Osteoblast (primary cell): ENCODE data around the gene ZNF879. TPM values are rescaled to one million over a fixed set of nuclear protein-coding genes. Genes with fewer than 3 reads are reported as not detected.

Experiments
- DNase-seq: peaks from one replicate; pipeline ENCODE4 v3.0.0; 2011; ENCODE audit warnings: low spot score, mixed read lengths; ENCODE audit not compliant: insufficient read length; ENCODE audit errors: missing footprints
- H2AFZ ChIP-seq: 2 replicates; pipeline ENCODE4 v1.6.0; 2011; ENCODE audit warnings: mild to moderate bottlenecking, low read length
- H3K27ac ChIP-seq: 2 replicates; pipeline ENCODE4 v1.5.1; 2011; ENCODE audit warnings: mild to moderate bottlenecking, low read depth, low read length, moderate library complexity
- H3K27me3 ChIP-seq: 2 replicates; pipeline ENCODE4 v1.6.0; 2012; ENCODE audit warnings: mild to moderate bottlenecking, control low read depth, inconsistent platforms, low read length, moderate library complexity; ENCODE audit not compliant: insufficient read depth
- H3K36me3 ChIP-seq: 2 replicates; pipeline ENCODE4 v1.5.1; 2011; ENCODE audit warnings: mild to moderate bottlenecking, low read length, control low read depth, moderate library complexity; ENCODE audit not compliant: insufficient read depth
- H3K4me1 ChIP-seq: 2 replicates; pipeline ENCODE4 v1.5.1; 2011; ENCODE audit warnings: mild to moderate bottlenecking, low read length, control low read depth, moderate library complexity; ENCODE audit not compliant: insufficient read depth
- H3K4me2 ChIP-seq: 2 replicates; pipeline ENCODE4 v1.6.0; 2011; ENCODE audit warnings: mild to moderate bottlenecking, low read length; ENCODE audit not compliant: insufficient read depth
- H3K4me3 ChIP-seq: fragments of 200-600 bp; sonication (generic); 3 replicates; pipeline ENCODE4 v1.5.1; 2012; ENCODE audit warnings: mild to moderate bottlenecking, low read length, inconsistent platforms; ENCODE audit not compliant: insufficient read depth
- H3K79me2 ChIP-seq: 2 replicates; pipeline ENCODE4 v1.6.0; 2012; ENCODE audit warnings: mild to moderate bottlenecking, low read length, control low read depth, inconsistent platforms; ENCODE audit not compliant: insufficient read depth
- H3K9me3 ChIP-seq: 2 replicates; pipeline ENCODE4 v1.5.1; 2011; ENCODE audit warnings: low read depth, low read length, control low read depth
- H4K20me1 ChIP-seq: 2 replicates; pipeline ENCODE4 v1.6.0; 2012; ENCODE audit warnings: mild to moderate bottlenecking, low read length, control low read depth; ENCODE audit not compliant: insufficient read depth
- total RNA-seq: library from RNA; depleted of rRNA; stranded (reverse); fragments of >200 nt; gene quantifications from 2 replicates; pipeline ENCODE4 v1.2.3, GENCODE V29; 2012
- TF ChIP-seq, protein P1 (sequence below): IDR thresholded peaks from 2 replicates; pipeline ENCODE4 v1.5.1; 2011; ENCODE audit warnings: mild to moderate bottlenecking, low read depth, low read length, moderate library complexity; ENCODE audit errors: extremely low read depth

ZNF879 gene
- total RNA-seq, 1 donor = 8.3 TPM

DNA sequence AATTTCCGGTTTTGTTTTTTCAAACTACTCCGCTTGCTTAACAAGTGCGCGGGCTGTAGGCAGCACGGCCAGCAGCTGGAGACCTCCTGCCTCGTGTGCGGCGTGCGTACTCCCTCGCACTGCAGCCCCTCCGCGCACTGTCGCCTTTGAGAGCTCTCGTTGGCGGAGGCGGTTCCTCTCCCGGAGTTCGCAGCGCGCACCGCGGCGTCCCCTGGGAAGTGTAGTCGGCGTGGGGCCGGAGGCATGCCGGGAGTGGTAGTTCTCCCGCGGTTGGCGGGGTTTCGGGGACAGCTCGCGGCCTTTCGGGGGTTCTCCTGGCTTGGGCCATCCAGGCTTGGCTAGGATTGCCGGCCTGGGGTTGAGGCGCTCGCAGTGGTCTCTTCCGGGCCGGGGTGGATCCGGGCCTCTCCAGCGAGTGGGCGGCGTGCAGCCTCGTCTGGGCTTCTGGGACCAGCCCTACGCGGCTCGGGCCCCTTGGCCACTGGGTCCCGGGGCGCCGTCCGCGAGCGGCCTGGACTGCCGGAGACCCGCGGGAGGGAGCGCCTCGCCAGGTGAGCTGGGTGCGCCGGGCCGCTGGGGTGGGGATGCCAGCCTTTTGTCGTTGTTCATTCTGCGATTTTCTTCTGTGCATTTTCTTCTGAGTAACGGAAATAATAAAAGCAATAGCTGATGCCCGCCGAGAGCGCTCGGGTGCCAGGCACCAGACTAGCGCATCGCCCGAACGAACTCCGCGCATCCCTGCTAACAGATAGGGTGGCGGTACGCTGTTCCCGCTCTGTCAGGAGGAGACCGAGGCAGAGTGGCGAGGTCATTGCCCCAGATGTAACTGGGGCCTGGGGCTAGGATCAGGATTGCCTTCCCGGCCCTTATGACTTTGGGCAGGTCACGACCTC lies 36.8 kb downstream of the ZNF879 start, which contains the start of gene ZNF354C:
ZNF354C (plus strand) TSS at position 258 of the 893 bp plus-strand sequence. CDS start 1,696 bp downstream, outside the sequence.
- H3K27ac ChIP-seq = peak within 1 kb of the TSS; percentile 66
- peak within 1 kb of the TSS; percentile 94 for H3K4me2 ChIP-seq
- peaks cover 30% of the 10 kb centered on the region for H3K36me3 ChIP-seq
- H3K79me2 ChIP-seq = peaks cover 26% of the 10 kb centered on the region
- peaks cover 4% of the 10 kb centered on the region for H4K20me1 ChIP-seq
- H3K27me3 ChIP-seq = no peaks in the 10 kb centered on the region
- H2AFZ ChIP-seq = peak within 1 kb of the TSS; percentile 95
- peak within 1 kb of the TSS; percentile 90 for H3K4me3 ChIP-seq
- H3K4me1 ChIP-seq = peaks cover 13% of the 10 kb centered on the region
- H3K9me3 ChIP-seq = no peaks in the 10 kb centered on the region
- DNase-seq = peak; percentile 98
- TF ChIP-seq, protein P1, sequence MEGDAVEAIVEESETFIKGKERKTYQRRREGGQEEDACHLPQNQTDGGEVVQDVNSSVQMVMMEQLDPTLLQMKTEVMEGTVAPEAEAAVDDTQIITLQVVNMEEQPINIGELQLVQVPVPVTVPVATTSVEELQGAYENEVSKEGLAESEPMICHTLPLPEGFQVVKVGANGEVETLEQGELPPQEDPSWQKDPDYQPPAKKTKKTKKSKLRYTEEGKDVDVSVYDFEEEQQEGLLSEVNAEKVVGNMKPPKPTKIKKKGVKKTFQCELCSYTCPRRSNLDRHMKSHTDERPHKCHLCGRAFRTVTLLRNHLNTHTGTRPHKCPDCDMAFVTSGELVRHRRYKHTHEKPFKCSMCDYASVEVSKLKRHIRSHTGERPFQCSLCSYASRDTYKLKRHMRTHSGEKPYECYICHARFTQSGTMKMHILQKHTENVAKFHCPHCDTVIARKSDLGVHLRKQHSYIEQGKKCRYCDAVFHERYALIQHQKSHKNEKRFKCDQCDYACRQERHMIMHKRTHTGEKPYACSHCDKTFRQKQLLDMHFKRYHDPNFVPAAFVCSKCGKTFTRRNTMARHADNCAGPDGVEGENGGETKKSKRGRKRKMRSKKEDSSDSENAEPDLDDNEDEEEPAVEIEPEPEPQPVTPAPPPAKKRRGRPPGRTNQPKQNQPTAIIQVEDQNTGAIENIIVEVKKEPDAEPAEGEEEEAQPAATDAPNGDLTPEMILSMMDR = no peak

DNA sequence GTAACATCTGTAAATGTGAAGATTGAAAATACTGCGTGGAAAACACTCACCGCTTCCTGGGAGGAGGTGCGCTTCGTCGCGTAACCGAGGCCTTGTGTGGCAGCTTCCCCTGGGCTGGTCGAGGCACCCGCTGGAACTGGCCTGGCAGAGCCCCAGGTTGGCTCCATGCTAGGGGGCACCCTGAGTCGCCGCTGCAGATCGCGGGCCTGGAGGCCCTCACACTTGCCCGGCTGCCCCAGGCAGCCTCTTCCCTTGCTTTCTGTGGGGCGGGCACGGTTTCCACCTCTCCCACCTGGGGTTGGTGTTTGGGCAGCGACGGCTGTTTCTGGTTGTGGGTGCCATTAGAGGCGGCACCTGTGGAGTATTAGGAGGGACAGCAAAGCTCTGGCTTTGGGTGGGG lies 37.4 kb downstream of the ZNF879 start:
- no peaks in the 10 kb centered on the region for H3K27me3 ChIP-seq
- peak overlapping the region; percentile 90 for H3K4me3 ChIP-seq
- TF ChIP-seq, protein P1 = no peak
- peak overlapping the region; percentile 95 for H2AFZ ChIP-seq
- H3K36me3 ChIP-seq = peaks cover 37% of the 10 kb centered on the region
- DNase-seq = peak; percentile 62
- peak overlapping the region; percentile 66 for H3K27ac ChIP-seq
- H3K9me3 ChIP-seq = no peaks in the 10 kb centered on the region
- peaks cover 30% of the 10 kb centered on the region for H3K79me2 ChIP-seq
- H3K4me1 ChIP-seq = peaks cover 13% of the 10 kb centered on the region
- H3K4me2 ChIP-seq = peak overlapping the region; percentile 94
- H4K20me1 ChIP-seq = peaks cover 4% of the 10 kb centered on the region

DNA sequence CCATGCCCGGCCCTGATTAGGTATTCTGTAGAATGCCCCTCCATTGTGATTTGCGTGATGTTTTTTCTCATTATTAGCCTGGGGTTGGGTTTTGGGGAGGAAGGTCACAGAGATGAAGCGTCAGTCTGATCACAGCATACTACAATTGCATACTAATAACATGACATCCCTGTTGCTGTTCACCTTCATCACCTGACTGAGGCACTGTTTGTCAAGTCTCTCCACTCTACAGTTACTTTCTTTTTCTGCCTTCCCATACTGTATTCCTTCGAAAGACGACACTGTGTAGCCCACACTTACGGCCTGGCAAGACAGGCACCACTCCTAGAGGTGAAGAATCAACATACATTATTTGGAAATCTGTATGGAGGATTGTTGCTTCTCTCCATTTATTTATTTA lies 42.1 kb downstream of the ZNF879 start:
- DNase-seq = no peak
- H3K4me2 ChIP-seq = no peak overlapping the region
- H3K4me3 ChIP-seq = no peak overlapping the region
- H3K27ac ChIP-seq = no peak overlapping the region
- H4K20me1 ChIP-seq = peaks cover 4% of the 10 kb centered on the region
- peaks cover 42% of the 10 kb centered on the region for H3K79me2 ChIP-seq
- H3K36me3 ChIP-seq = peaks cover 59% of the 10 kb centered on the region
- H3K27me3 ChIP-seq = no peaks in the 10 kb centered on the region
- no peak overlapping the region for H2AFZ ChIP-seq
- peaks cover 8% of the 10 kb centered on the region for H3K4me1 ChIP-seq
- TF ChIP-seq, protein P1 = no peak
- H3K9me3 ChIP-seq = peaks cover 6% of the 10 kb centered on the region
